Measurements from ENCODE around the gene IKBIP. TPM values are rescaled to one million over a fixed set of nuclear protein-coding genes. Genes with fewer than 3 reads are reported as not detected.
A peak's percentile ranks its signal among the peaks of the same experiment; 100 is the strongest.
"Not testable (repeated sequence)": the region's sequence is repeated elsewhere in the genome, so short reads cannot be mapped to it uniquely, and the experiment has no call there.

IKBIP gene
- total and polyA plus RNA-seq, 4 donors = 14.9 to 26.6 (median 15.5) TPM

DNA sequence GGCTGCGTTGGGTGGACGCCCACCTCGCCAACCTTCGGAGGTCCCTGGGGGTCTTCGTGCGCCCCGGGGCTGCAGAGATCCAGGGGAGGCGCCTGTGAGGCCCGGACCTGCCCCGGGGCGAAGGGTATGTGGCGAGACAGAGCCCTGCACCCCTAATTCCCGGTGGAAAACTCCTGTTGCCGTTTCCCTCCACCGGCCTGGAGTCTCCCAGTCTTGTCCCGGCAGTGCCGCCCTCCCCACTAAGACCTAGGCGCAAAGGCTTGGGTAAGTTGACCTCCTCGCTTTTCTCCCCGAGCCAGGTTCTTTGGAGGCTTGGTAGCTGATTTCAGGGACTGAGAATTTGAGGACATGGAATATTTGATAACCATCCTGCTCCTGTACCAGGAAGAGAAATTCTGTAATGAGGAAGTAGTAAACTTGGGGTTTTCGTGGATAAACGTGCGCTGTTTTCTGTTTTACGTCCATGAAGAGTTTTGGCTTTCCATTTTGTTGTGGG, 1.0 kb upstream of the IKBIP start:
- 0% methylated on average over 22 to 24 of the region's 24 CpGs for WGBS, 2 donors
- Histone ChIP-seq H3K9me3 (ENCODE audit: control insufficient read depth in 4 of 4, insufficient read depth in 3 of 4, low read length in 3 of 4) (no peaks in the 10 kb centered on the region), H3K27ac (ENCODE audit: low read depth in 1 of 2, low read length in 1 of 2) (peak overlapping the region; percentile 66 to 93), H3K9ac (ENCODE audit: insufficient read depth in 1 of 2, low read length in 2 of 2) (peak overlapping the region; percentile 85 to 90), H3K36me3 (ENCODE audit: control insufficient read depth in 4 of 4, insufficient read depth in 4 of 4, low read length in 4 of 4) (peaks cover 4 to 13% (median 11%) of the 10 kb centered on the region in 4 donors), H3K4me3 (peak overlapping the region; percentile 70), H3K4me1 (ENCODE audit: control insufficient read depth in 5 of 5, insufficient read depth in 5 of 5, low read length in 5 of 5) (peaks cover 0 to 8% (median 1%) of the 10 kb centered on the region in 5 donors), H3K27me3 (ENCODE audit: control insufficient read depth in 3 of 3, insufficient read depth in 3 of 3, low read length in 2 of 3) (no peaks in the 10 kb centered on the region)
- TF ChIP-seq, protein P1, sequence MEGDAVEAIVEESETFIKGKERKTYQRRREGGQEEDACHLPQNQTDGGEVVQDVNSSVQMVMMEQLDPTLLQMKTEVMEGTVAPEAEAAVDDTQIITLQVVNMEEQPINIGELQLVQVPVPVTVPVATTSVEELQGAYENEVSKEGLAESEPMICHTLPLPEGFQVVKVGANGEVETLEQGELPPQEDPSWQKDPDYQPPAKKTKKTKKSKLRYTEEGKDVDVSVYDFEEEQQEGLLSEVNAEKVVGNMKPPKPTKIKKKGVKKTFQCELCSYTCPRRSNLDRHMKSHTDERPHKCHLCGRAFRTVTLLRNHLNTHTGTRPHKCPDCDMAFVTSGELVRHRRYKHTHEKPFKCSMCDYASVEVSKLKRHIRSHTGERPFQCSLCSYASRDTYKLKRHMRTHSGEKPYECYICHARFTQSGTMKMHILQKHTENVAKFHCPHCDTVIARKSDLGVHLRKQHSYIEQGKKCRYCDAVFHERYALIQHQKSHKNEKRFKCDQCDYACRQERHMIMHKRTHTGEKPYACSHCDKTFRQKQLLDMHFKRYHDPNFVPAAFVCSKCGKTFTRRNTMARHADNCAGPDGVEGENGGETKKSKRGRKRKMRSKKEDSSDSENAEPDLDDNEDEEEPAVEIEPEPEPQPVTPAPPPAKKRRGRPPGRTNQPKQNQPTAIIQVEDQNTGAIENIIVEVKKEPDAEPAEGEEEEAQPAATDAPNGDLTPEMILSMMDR (IDR thresholded peaks at IDR 0.05; ENCODE audit: control extremely low read depth, extremely low read depth) = no peak
- ATAC-seq (ENCODE audit: insufficient read depth, low FRiP score) (no peak), DNase-seq (peak in 2 of 3 donors; percentile 38 to 46)

- H3K4me1 ChIP-seq (ENCODE audit: control insufficient read depth in 5 of 5, insufficient read depth in 5 of 5, low read length in 5 of 5) = peaks cover 0 to 8% (median 1%) of the 10 kb centered on the region in 5 donors
- WGBS, 2 donors = 0 to 1% methylated on average over 20 of the region's 20 CpGs
These were observed 216 bp downstream of the IKBIP start for GRCh38 chr12:98644433-98644711.

GRCh38 chr12:98642801-98643200, 1.8 kb downstream of the IKBIP start:
- not testable (repeated sequence) for H3K27ac ChIP-seq (ENCODE audit: low read depth in 1 of 2, low read length in 1 of 2); ATAC-seq (ENCODE audit: insufficient read depth, low FRiP score); H3K4me3 ChIP-seq; H3K9ac ChIP-seq (ENCODE audit: insufficient read depth in 1 of 2, low read length in 2 of 2); H3K36me3 ChIP-seq (ENCODE audit: control insufficient read depth in 4 of 4, insufficient read depth in 4 of 4, low read length in 4 of 4); H3K27me3 ChIP-seq (ENCODE audit: control insufficient read depth in 3 of 3, insufficient read depth in 3 of 3, low read length in 2 of 3); H3K9me3 ChIP-seq (ENCODE audit: control insufficient read depth in 4 of 4, insufficient read depth in 3 of 4, low read length in 3 of 4); DNase-seq; H3K4me1 ChIP-seq (ENCODE audit: control insufficient read depth in 5 of 5, insufficient read depth in 5 of 5, low read length in 5 of 5)
- 88 to 94% methylated on average over 5 of the region's 5 CpGs for WGBS, 2 donors

More at GRCh38 chr12:98644433-98644711, 216 bp downstream of the IKBIP start:
- TF ChIP-seq, protein P1 (IDR thresholded peaks at IDR 0.05; ENCODE audit: control extremely low read depth, extremely low read depth) = no peak
- Histone ChIP-seq H3K27me3 (ENCODE audit: control insufficient read depth in 3 of 3, insufficient read depth in 3 of 3, low read length in 2 of 3) (no peaks in the 10 kb centered on the region), H3K36me3 (ENCODE audit: control insufficient read depth in 4 of 4, insufficient read depth in 4 of 4, low read length in 4 of 4) (peaks cover under 1 to 9% (median 3%) of the 10 kb centered on the region in 4 donors), H3K9me3 (ENCODE audit: control insufficient read depth in 4 of 4, insufficient read depth in 3 of 4, low read length in 3 of 4) (no peaks in the 10 kb centered on the region), H3K9ac (ENCODE audit: insufficient read depth in 1 of 2, low read length in 2 of 2) (peak overlapping the region; percentile 82 to 85), H3K4me3 (peak overlapping the region; percentile 85), H3K27ac (ENCODE audit: low read depth in 1 of 2, low read length in 1 of 2) (peak overlapping the region; percentile 82 to 93)
- ATAC-seq (ENCODE audit: insufficient read depth, low FRiP score) (no peak), DNase-seq (peak in 1 of 3 donors; percentile 78)

- TF ChIP-seq, protein P1 (IDR thresholded peaks at IDR 0.05; ENCODE audit: control extremely low read depth, extremely low read depth) = no peak
- Histone ChIP-seq H3K9ac (ENCODE audit: insufficient read depth in 1 of 2, low read length in 2 of 2) (no peak overlapping the region), H3K27ac (ENCODE audit: low read depth in 1 of 2, low read length in 1 of 2) (no peak overlapping the region), H3K9me3 (ENCODE audit: control insufficient read depth in 4 of 4, insufficient read depth in 3 of 4, low read length in 3 of 4) (no peaks in the 10 kb centered on the region), H3K27me3 (ENCODE audit: control insufficient read depth in 3 of 3, insufficient read depth in 3 of 3, low read length in 2 of 3) (no peaks in the 10 kb centered on the region), H3K4me1 (ENCODE audit: control insufficient read depth in 5 of 5, insufficient read depth in 5 of 5, low read length in 5 of 5) (peaks cover 0 to 5% (median 0%) of the 10 kb centered on the region in 5 donors), H3K36me3 (ENCODE audit: control insufficient read depth in 4 of 4, insufficient read depth in 4 of 4, low read length in 4 of 4) (no peaks in the 10 kb centered on the region), H3K4me3 (no peak overlapping the region)
- ATAC-seq (ENCODE audit: insufficient read depth, low FRiP score) = no peak
- WGBS, 2 donors = 54 to 69% methylated on average over 3 of the region's 3 CpGs
- no peak for DNase-seq
These were observed 5.1 kb downstream of the IKBIP start for GRCh38 chr12:98639491-98639890.

All from lung (tissue), 12 donors.